ENCODE data around the gene F11R. TPM values are rescaled to one million over a fixed set of nuclear protein-coding genes. Genes with fewer than 3 reads are reported as not detected.

Gene F11R
- total and polyA plus RNA-seq, 2 of the 13 experiments (the other 11 are each of a cell fraction or from before 2014, with no cell fraction given): 95.8 to 105 TPM

GRCh38 chr1:161045736-161046604, 25.0 kb upstream of the F11R start, which contains the start of gene USF1 (continued):
- peak; percentile 87 for TF ChIP-seq ZNF574 (CRISPR knock-in tag; IDR thresholded peaks at IDR 0.05)
- no peak for TF ChIP-seq DZIP1 (CRISPR knock-in tag; IDR thresholded peaks at IDR 0.05)
- no peak for TF ChIP-seq ZSCAN9 (CRISPR knock-in tag; IDR thresholded peaks at IDR 0.05; ENCODE audit: borderline replicate concordance)
- TF ChIP-seq HOXA5 (CRISPR knock-in tag; IDR thresholded peaks at IDR 0.05): no peak
- no peak for TF ChIP-seq FOXP4 (CRISPR knock-in tag; IDR thresholded peaks at IDR 0.05)
- TF ChIP-seq ZUFSP (CRISPR knock-in tag; IDR thresholded peaks at IDR 0.05; ENCODE audit: borderline replicate concordance): no peak
- peak; percentile 91 for TF ChIP-seq CREM (IDR thresholded peaks at IDR 0.05)
- TF ChIP-seq CREM (CRISPR knock-in tag; IDR thresholded peaks at IDR 0.05): no peak
- no peak for TF ChIP-seq PAF1 (CRISPR knock-in tag; IDR thresholded peaks at IDR 0.05)
- TF ChIP-seq ZNF333 (CRISPR knock-in tag; IDR thresholded peaks at IDR 0.05; ENCODE audit: borderline replicate concordance): no peak
- 0 out of 2 replicates have a peak, but pooled peaks have one; percentile 80 for TF ChIP-seq RORA (CRISPR knock-in tag; IDR thresholded peaks at IDR 0.05)
- peak; percentile 99 for TF ChIP-seq EHMT2 (IDR thresholded peaks at IDR 0.05; ENCODE audit: borderline replicate concordance, low read depth, low read length)
- no peak for TF ChIP-seq ZBTB8A (CRISPR knock-in tag; IDR thresholded peaks at IDR 0.05; ENCODE audit: borderline replicate concordance, low read depth)
- TF ChIP-seq ZFX (CRISPR knock-in tag; IDR thresholded peaks at IDR 0.05; ENCODE audit: low read depth): peak; percentile 89
- TF ChIP-seq ZBTB25 (CRISPR knock-in tag; IDR thresholded peaks at IDR 0.05): peak; percentile 71; the same call in 1 of the 2 replicates

Measured in HepG2 (cell line).